COLO668 (cell line): Measurements from ENCODE around the gene LTBP2.
A peak's percentile ranks its signal among the peaks of the same experiment; 100 is the strongest.

Source experiments
- DNase-seq: peaks from one replicate; lab custom pipeline; 2025; ENCODE audit not compliant: unreplicated experiment; lab: John Stamatoyannopoulos, UW

LTBP2 gene

DNA sequence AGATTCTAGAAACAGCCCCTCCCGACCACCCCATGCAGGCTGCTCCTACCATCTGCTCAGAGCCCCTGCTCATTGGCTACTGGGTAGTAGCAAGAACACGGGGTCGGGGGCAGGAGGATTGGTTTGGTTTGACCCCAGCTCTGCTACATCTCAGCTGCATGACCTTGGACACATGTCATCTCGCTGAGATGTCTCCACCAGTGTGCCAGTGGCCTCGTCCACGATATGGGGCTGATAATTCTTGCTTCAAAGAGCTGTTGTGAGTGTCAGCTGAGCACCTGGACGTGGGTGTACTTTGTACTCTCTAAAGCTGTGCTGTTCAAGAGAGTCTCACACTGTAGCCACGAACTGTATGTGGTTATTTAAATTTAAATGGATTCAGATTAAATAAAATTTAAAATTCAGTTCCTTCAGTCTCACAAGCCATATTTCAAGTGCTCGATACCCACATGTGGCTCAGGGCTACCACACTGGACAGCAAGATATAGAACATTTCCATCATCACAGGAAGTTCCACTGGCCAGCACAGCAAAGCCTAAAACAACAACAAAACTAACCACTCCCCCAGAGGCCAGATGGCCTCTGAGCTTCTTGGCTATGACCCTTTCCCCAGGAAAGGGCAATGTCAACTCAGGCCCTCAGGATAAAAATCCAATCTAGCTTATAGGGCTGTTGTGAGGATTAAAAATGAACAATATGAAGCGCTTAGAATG lies 18.6 kb downstream of the LTBP2 start:
- DNase-seq, result peak; percentile 19

DNA sequence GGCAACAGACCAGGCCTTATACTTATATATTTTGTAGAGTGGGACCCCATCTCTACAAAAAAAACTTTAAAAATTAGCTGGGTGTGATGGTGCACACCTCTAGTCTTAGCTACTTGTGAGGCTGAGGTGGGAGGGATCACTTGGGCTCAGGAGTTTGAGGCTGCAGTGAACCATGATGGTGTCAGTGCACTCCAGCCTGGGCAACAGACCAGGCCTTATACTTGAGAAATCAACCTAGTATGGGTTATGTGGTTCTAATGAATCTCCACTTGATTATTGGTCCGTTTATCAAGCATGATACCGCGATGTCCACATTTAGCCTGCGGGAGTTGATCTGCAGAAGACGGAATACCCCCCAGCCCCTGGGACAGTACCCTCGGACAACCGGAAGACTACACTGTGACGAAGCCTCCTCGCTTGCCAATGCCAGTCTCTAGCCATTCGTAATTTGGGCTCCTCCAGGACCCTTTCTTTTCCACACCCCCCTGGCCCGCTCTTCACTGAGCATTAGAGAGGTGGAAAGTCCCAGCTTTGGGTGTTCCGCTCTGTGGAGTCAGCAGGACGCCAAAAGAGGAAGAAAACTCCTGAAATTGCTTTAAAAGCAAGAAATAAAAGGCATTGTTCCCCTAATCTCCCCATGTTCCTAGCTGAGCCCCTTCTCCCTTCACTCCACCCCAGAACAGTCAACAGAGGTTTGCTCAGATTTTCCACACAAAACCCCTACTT lies 19.4 kb downstream of the LTBP2 start:
- no peak for DNase-seq

GRCh38 chr14:74591899-74592298 lies 20.1 kb downstream of the LTBP2 start:
- DNase-seq, result no peak

GRCh38 chr14:74591394-74591793 lies 20.6 kb downstream of the LTBP2 start:
- no peak for DNase-seq

GRCh38 chr14:74589291-74589879 lies 22.7 kb downstream of the LTBP2 start:
- DNase-seq, result no peak

DNA sequence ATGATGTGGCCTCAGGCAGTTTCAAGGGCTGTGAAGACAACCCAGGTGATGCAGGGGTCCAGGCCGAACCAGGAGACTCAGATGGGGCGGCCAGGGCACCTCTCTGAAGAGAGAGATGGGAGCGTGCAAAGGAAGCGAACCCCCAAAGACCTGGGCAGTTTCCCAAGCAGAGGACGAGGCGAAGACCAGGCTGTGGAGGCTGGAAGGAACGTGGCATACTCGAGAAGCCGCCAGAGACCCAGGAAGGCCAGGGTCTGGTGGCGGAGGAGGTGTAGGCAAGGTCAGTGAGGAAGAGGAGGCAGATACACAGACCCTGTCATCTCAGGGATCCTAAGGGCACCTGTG lies 24.7 kb downstream of the LTBP2 start:
- DNase-seq, result no peak

GRCh38 chr14:74586681-74587362 lies 25.2 kb downstream of the LTBP2 start:
- DNase-seq, result peak; percentile 94

DNA sequence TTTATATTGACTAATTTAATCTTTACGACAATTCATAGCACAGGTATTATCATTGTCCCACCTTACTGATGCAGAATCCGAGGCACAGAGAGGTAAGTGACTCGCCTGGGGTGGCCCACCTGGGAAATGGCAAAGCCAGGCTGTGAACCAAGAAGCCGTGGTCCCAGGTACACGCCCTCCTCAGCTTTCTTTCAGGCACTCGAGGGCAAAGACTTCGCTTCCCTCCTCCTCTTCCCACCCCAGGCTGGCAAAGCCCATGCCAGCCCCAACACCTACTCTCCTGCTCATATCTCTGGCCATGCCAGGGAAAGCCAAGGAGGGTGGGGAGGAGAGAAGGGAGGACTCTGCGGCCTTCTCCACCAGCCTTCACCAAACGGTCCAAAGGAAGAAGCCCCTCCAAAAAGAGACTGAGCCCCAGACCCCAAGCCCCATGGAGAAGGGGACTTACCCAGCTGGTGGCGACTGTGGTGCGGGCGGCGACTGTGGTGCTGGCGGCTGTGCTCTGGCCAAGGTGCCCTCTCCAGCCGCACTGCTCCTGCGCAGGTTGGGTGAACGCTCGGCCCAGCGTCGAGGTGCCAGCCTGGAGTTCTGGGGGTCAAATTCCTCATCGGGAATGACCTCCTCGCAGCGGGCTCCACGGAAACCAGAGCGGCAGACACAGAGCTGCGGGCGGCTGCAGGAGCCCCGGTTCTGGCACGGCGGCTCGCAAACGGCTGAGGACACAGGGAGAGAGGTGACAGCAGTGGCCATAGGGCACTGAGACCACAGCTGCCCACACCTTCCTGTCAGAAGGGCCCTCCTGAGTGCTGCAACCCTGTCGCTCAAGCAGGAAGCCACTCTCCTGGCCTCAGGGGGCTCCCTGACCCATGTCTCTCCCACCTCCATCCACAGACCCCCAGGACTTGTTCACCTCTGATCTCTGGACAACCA lies 26.4 kb downstream of the LTBP2 start:
- no peak for DNase-seq

DNA sequence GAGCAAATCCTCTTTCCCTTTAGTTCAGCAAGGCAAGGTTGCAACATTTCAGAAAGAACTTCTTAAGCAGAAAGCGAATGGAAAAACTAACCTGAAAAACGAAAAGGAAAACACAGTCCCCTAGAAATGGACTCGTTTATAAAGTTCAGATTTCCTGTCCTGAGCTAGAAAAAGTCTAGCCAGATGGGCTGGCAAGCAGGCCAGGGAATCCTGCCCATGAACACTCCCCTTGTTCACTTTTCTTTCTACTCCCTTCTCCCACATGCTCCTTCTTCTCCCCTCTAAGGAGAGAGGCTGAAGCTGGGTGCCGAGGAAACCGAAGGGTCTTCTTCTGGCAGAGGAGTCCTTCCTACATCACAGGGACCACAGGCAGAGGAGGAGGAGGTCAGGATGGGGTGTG lies 27.1 kb downstream of the LTBP2 start:
- DNase-seq, result no peak

GRCh38 chr14:74583689-74584434 lies 28.2 kb downstream of the LTBP2 start:
- DNase-seq, result no peak

GRCh38 chr14:74582910-74583581 lies 29.0 kb downstream of the LTBP2 start:
- DNase-seq, result peak; percentile 85

DNA sequence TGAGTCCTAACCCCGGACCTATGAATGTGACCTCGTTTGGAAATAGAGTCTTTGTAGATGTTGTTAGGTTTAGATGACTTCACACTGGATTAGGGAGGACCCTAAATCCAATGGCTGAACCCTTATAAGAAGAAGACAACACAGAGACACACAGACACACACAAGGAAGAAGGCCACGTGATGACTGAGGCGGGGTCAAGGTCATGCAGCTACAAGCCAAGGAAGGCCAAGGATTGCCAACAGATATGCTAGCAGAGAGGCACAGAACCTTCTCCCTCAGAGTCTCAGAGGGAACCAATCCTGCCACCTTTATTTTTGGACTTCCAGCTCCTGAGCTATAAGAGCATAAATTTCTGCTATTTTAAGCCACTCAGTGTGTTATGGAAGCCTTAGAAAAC lies 31.8 kb downstream of the LTBP2 start:
- DNase-seq, result no peak

- no peak for DNase-seq
These were observed 32.4 kb downstream of the LTBP2 start for GRCh38 chr14:74579447-74580274.

DNA sequence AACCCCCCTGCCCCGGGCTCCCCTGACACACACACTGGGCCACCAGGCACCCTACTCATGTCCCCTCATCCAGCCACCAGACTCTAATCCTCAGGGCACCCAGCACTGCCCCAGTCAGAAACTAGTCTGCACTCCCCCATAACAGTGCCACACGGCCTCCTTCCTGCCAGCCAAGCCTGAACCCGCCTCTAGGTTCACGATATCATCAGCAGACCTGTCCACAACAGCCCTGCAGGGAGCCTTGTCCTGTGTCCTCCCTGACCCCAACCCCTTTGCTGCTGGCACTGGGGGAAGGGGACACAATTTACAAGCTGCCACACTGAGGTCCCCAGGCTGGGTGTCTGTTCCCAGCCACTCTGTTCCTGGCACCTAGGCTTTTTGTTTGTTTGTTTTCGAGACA lies 33.6 kb downstream of the LTBP2 start:
- DNase-seq, result no peak

- DNase-seq, result no peak
These were observed 34.1 kb downstream of the LTBP2 start for GRCh38 chr14:74577948-74578275.

DNA sequence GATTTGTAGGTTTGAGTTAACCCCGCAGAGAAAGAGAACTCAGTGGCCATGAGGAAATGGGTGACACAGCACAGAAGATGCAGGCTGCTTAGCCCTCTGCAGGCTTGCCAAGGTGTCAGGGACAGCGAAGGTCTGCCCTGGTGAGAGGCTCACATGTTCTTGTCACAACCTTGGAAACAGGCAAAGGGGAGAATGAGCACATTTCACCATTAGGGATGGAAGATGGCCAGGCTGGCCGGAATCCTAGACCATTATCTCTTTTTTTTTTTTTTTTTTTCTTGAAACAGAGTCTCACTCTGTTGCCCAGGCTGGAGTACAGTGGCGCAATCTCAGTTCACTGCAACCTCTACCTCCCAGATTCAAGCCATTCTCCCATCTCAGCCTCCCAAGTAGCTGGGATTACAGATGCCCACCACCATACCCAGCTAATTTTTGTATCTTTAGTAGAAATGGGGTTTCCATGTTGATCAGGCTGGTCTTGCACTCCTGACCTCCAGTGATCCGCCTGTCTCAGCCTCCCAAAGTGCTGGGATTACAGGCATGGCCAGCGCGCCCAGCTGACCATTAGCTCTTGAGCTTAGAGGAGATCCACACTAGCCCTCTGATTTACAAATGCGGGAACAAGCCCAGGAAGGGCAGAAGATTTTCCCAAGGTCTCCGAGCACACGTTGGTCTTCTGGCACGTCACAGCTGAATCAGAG lies 34.6 kb downstream of the LTBP2 start:
- no peak for DNase-seq

DNA sequence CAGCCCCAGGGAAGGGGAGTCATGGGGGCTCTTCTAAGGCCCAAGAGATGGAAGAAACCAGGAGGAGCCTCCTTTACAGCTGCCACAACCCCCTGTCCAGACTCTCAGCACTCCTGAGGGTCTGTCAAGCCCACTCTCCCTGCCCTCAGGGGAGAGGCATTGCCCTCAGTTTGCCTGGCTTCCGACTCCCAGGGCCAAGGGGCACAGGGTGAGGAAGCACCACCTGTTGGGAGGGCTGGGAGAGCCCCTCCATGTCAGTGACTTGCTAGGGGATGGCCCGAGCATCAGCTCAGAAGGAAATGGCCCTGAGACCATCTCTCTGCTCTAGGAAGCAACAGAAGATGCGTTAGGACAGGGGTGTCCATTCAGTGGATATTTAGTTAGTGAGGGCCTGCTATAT lies 36.1 kb downstream of the LTBP2 start:
- no peak for DNase-seq

- no peak for DNase-seq
These were observed 36.5 kb downstream of the LTBP2 start for GRCh38 chr14:74575507-74575906.
